ENCODE results near the gene MILR1.
"Not testable (repeated sequence)": the region's sequence is repeated elsewhere in the genome, so short reads cannot be mapped to it uniquely, and the experiment has no call there.

The MILR1 gene

GRCh38 chr17:64448665-64449512 lies at the start of gene MILR1:
TSS of gene MILR1 (plus strand) at chr17:64449115. CDS start at chr17:64449169, 54 bp downstream.
- DNase-seq (ENCODE audit: low read depth in 2 of 2, low spot score in 1 of 2): no peak

GRCh38 chr17:64399767-64400156 lies 49.2 kb upstream of the MILR1 start:
- DNase-seq (ENCODE audit: low read depth in 2 of 2, low spot score in 1 of 2): no peak

- DNase-seq (ENCODE audit: low read depth in 2 of 2, low spot score in 1 of 2): no peak
Observed at GRCh38 chr17:64400642-64401041, 48.3 kb upstream of the MILR1 start.

- DNase-seq (ENCODE audit: low read depth in 2 of 2, low spot score in 1 of 2): no peak
Observed at GRCh38 chr17:64401244-64401860, 47.6 kb upstream of the MILR1 start.

GRCh38 chr17:64401941-64402340 lies 47.0 kb upstream of the MILR1 start:
- DNase-seq (ENCODE audit: low read depth in 2 of 2, low spot score in 1 of 2): no peak

GRCh38 chr17:64402469-64402868 lies 46.4 kb upstream of the MILR1 start:
- DNase-seq (ENCODE audit: low read depth in 2 of 2, low spot score in 1 of 2): no peak

GRCh38 chr17:64403881-64404460 lies 44.9 kb upstream of the MILR1 start:
- DNase-seq (ENCODE audit: low read depth in 2 of 2, low spot score in 1 of 2): no peak

- no peak for DNase-seq (ENCODE audit: low read depth in 2 of 2, low spot score in 1 of 2)
Observed at GRCh38 chr17:64406321-64407200, 42.4 kb upstream of the MILR1 start.

- no peak for DNase-seq (ENCODE audit: low read depth in 2 of 2, low spot score in 1 of 2)
Observed at GRCh38 chr17:64410750-64411490, 38.0 kb upstream of the MILR1 start.

- DNase-seq (ENCODE audit: low read depth in 2 of 2, low spot score in 1 of 2): no peak
Observed at GRCh38 chr17:64411999-64412771, 36.7 kb upstream of the MILR1 start.

- DNase-seq (ENCODE audit: low read depth in 2 of 2, low spot score in 1 of 2): no peak
Observed at GRCh38 chr17:64412944-64413381, 36.0 kb upstream of the MILR1 start.

- DNase-seq (ENCODE audit: low read depth in 2 of 2, low spot score in 1 of 2): no peak
Observed at GRCh38 chr17:64413513-64413912, 35.4 kb upstream of the MILR1 start.

GRCh38 chr17:64418506-64419339 lies 30.2 kb upstream of the MILR1 start:
- DNase-seq (ENCODE audit: low read depth in 2 of 2, low spot score in 1 of 2): no peak

GRCh38 chr17:64420143-64420670 lies 28.7 kb upstream of the MILR1 start:
- DNase-seq (ENCODE audit: low read depth in 2 of 2, low spot score in 1 of 2): no peak

GRCh38 chr17:64422121-64422520 lies 26.8 kb upstream of the MILR1 start:
- DNase-seq (ENCODE audit: low read depth in 2 of 2, low spot score in 1 of 2): not testable (repeated sequence)

- DNase-seq (ENCODE audit: low read depth in 2 of 2, low spot score in 1 of 2): no peak
Observed at GRCh38 chr17:64423881-64424280, 25.0 kb upstream of the MILR1 start.

GRCh38 chr17:64424324-64424849 lies 24.5 kb upstream of the MILR1 start:
- DNase-seq (ENCODE audit: low read depth in 2 of 2, low spot score in 1 of 2): no peak

GRCh38 chr17:64425191-64425590 lies 23.7 kb upstream of the MILR1 start:
- DNase-seq (ENCODE audit: low read depth in 2 of 2, low spot score in 1 of 2): no peak

Data from stimulated activated CD8-positive, alpha-beta memory T cell treated with anti-CD3 and anti-CD28 coated beads, Interleukin-4, amount 100 ng/mL, for 1 hour (primary cell).